Measurements from ENCODE around the gene CLTCL1. TPM values are rescaled to one million over a fixed set of nuclear protein-coding genes. Genes with fewer than 3 reads are reported as not detected.

Gene CLTCL1
- total RNA-seq (2022) (7.8 and 7.9 TPM in 2 replicates), Bru-seq, nascent RNA (percentile 50 among the genes with signal in this experiment), BruChase-seq, experiment 1, labeled RNA remaining after a 2-hour chase (percentile 53 among the genes with signal in this experiment), BruChase-seq, experiment 2, labeled RNA remaining after a 6-hour chase (percentile 50 among the genes with signal in this experiment)
- long read RNA-seq, full-length matches to known transcripts: 1 of 7 reads
- long read RNA-seq, partial matches to known transcripts: 1 of 7 reads
- long read RNA-seq, other reads (novel, unspliced or antisense): 5 of 7 reads

DNA sequence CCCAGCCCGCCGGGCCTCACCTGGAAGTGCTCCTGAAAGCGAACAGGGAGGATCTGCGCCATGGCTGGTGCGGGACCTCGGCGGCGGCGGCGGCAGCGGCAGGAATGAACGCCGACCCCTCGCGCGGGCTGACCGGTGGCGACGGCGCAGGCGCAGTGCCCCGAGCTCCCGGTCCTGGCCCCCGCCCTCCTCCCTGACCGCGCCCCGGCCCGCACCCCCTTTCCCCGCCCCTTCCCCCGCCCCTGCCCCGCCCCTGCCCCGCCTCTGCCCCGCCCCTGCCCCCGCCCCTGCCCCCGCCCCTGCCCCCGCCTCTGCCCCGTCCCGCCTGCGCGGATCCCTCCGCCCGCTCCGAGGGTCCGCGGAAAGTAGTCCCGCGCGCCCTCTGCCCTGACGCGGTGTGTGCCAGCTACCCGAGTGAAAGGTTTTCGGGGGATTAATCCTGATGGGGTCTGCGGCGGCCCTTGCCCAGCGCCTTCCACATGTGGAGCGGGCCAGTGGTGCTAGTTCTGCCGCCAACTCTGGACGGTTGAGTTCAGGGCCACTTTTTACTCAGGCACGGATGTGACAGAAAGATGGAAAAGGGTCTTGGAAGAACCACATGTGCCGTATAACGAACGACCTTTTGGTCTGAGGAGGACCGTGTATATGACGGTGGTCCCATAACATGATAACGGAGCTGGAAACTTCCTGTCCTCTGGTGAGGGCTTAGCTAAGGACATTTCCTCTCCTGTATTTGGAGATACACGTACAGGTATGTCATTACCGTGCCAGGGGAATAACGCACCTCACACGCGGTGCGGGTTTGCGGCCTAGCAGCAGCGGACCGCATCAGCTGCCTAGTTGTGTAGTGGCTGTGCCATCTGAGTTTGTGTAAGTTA is at the start of gene CLTCL1:
Gene CLTCL1 (minus strand): TSS at position 140 of the 878 bp plus-strand sequence. CDS start 78 bp downstream, at position 62.
- H3K27me3 ChIP-seq (replicated peaks; ENCODE audit: control insufficient read depth, insufficient read depth, low read length): no peaks in the 10 kb centered on the region
- no peaks in the 10 kb centered on the region for H3K27me3 Mint-ChIP-seq (ENCODE audit: insufficient read depth, unreplicated experiment)
- H3K4me3 Mint-ChIP-seq (ENCODE audit: unreplicated experiment): peak within 1 kb of the TSS; percentile 82
- H3K4me1 Mint-ChIP-seq (ENCODE audit: low read depth, unreplicated experiment): peaks cover 4% of the 10 kb centered on the region
- CTCF ChIA-PET: interaction anchor here (0.7 to 1.6 kb wide), 4 partner anchors 8 to 113 kb away, joined by 3 to 8 read pairs (median 4); partner anchors contain the start of gene SLC25A1
- intact Hi-C loops (cut with micrococcal nuclease; ENCODE audit: unreplicated experiment): loop anchor here (1.0 kb wide), 1 partner anchor 113 kb away; no protein-coding TSS in a partner anchor
- H3K9me3 ChIP-seq: no peaks in the 10 kb centered on the region
- peak within 1 kb of the TSS; percentile 42 for H3K27ac Mint-ChIP-seq (ENCODE audit: unreplicated experiment)
- BruUV-seq (replicated peaks): no TSS peak
- no peaks in the 10 kb centered on the region for H3K9me3 Mint-ChIP-seq (ENCODE audit: unreplicated experiment)
- no peaks in the 10 kb centered on the region for H3K36me3 Mint-ChIP-seq (ENCODE audit: insufficient read depth, unreplicated experiment)
- POLR2A ChIA-PET: interaction anchor here (0.6 kb wide), 3 partner anchors 99 to 147 kb away, joined by 6 read pairs; partner anchors contain the start of genes ESS2 and HIRA
- TF ChIP-seq, protein P1, sequence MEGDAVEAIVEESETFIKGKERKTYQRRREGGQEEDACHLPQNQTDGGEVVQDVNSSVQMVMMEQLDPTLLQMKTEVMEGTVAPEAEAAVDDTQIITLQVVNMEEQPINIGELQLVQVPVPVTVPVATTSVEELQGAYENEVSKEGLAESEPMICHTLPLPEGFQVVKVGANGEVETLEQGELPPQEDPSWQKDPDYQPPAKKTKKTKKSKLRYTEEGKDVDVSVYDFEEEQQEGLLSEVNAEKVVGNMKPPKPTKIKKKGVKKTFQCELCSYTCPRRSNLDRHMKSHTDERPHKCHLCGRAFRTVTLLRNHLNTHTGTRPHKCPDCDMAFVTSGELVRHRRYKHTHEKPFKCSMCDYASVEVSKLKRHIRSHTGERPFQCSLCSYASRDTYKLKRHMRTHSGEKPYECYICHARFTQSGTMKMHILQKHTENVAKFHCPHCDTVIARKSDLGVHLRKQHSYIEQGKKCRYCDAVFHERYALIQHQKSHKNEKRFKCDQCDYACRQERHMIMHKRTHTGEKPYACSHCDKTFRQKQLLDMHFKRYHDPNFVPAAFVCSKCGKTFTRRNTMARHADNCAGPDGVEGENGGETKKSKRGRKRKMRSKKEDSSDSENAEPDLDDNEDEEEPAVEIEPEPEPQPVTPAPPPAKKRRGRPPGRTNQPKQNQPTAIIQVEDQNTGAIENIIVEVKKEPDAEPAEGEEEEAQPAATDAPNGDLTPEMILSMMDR (IDR thresholded peaks at IDR 0.05; ENCODE audit: insufficient read depth in 1 of 2, low read depth in 1 of 2, low read length in 1 of 2, severe bottlenecking in 1 of 2, unreplicated experiment in 1 of 2): no peak
- peak within 1 kb of the TSS; percentile 89 for H3K4me3 ChIP-seq (ENCODE audit: low read depth, low read length)
- DNase-seq: peak; percentile 82 to 91
- no peaks in the 10 kb centered on the region for H3K36me3 ChIP-seq (ENCODE audit: control insufficient read depth, insufficient read depth, low read length)
- H3K4me1 ChIP-seq: no peaks in the 10 kb centered on the region

DNA sequence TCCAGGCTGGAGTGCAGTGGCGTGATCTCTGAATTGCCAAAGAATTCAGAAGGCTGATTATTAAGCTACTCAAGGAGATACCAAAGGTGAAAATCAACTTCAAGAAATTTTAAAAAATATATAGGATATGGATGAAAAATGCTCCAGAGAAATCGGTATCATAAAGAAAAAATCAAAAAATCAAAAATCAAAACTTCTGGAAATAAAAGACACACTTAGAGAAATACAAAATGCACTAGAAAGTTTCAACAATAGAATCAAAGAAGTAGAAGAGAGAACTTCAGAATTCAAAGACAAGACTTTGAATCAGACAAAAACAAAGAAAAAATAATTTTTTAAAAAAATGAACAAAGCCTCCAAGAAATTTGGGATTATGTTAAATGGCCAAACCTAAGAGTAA is 45.6 kb upstream of the CLTCL1 start:
- Mint-ChIP-seq H3K4me3 (ENCODE audit: unreplicated experiment) (no peak overlapping the region), H3K9me3 (ENCODE audit: unreplicated experiment) (peaks cover 17% of the 10 kb centered on the region), H3K27me3 (ENCODE audit: insufficient read depth, unreplicated experiment) (no peaks in the 10 kb centered on the region), H3K27ac (ENCODE audit: unreplicated experiment) (no peak overlapping the region), H3K4me1 (ENCODE audit: low read depth, unreplicated experiment) (peaks cover 4% of the 10 kb centered on the region), H3K36me3 (ENCODE audit: insufficient read depth, unreplicated experiment) (peaks cover 94% of the 10 kb centered on the region)
- no peaks in the 10 kb centered on the region for H3K27me3 ChIP-seq (replicated peaks; ENCODE audit: control insufficient read depth, insufficient read depth, low read length)
- TF ChIP-seq, protein P1 (IDR thresholded peaks at IDR 0.05; ENCODE audit: insufficient read depth in 1 of 2, low read depth in 1 of 2, low read length in 1 of 2, severe bottlenecking in 1 of 2, unreplicated experiment in 1 of 2): no peak
- intact Hi-C loops (cut with micrococcal nuclease; ENCODE audit: unreplicated experiment): no loop called here
- no peaks in the 10 kb centered on the region for H3K4me1 ChIP-seq
- ChIA-PET POLR2A (no interaction called here), CTCF (no interaction called here)
- BruUV-seq (replicated peaks): no TSS peak
- H3K36me3 ChIP-seq (ENCODE audit: control insufficient read depth, insufficient read depth, low read length): peaks cover 2% of the 10 kb centered on the region; the same call in 1 of the 2 replicates
- no peak overlapping the region for H3K4me3 ChIP-seq (ENCODE audit: low read depth, low read length)
- peaks cover 7% of the 10 kb centered on the region for H3K9me3 ChIP-seq
- no peak for DNase-seq

Data from Caco-2 (cell line).